ENCODE measurements around the gene ASB14. TPM values are rescaled to one million over a fixed set of nuclear protein-coding genes. Genes with fewer than 3 reads are reported as not detected.
A peak's percentile ranks its signal among the peaks of the same experiment; 100 is the strongest.
"Not testable (repeated sequence)": the region's sequence is repeated elsewhere in the genome, so short reads cannot be mapped to it uniquely, and the experiment has no call there.

Gene ASB14
- total RNA-seq = not detected in 2 replicates
- long read RNA-seq = 0 reads

GRCh38 chr3:57292159-57292896 is at the start of gene ASB14:
TSS of gene ASB14 (minus strand) at chr3:57292685. CDS start at chr3:57292033, 652 bp downstream.
- no peak within 1 kb of the TSS for H3K4me3 Mint-ChIP-seq (ENCODE audit: low read depth)
- no peak for TF ChIP-seq CTCF (IDR thresholded peaks at IDR 0.05; ENCODE audit: unreplicated experiment)
- H3K27me3 Mint-ChIP-seq = no peaks in the 10 kb centered on the region
- no peak for DNase-seq (ENCODE audit: low spot score, unreplicated experiment)
- no peaks in the 10 kb centered on the region for H3K9me3 Mint-ChIP-seq (ENCODE audit: low read depth)
- no peaks in the 10 kb centered on the region for H3K36me3 Mint-ChIP-seq (ENCODE audit: insufficient read depth)
- H3K4me1 Mint-ChIP-seq (ENCODE audit: low read depth) = no peaks in the 10 kb centered on the region
- no peak within 1 kb of the TSS for H3K27ac Mint-ChIP-seq

- not testable (repeated sequence) for H3K36me3 Mint-ChIP-seq (ENCODE audit: insufficient read depth)
- H3K9me3 Mint-ChIP-seq (ENCODE audit: low read depth) = peaks cover 13% of the 10 kb centered on the region
- H3K27ac Mint-ChIP-seq = peak overlapping the region; percentile 71
Observed at GRCh38 chr3:57339071-57339642, 46.7 kb upstream of the ASB14 start.

DNA sequence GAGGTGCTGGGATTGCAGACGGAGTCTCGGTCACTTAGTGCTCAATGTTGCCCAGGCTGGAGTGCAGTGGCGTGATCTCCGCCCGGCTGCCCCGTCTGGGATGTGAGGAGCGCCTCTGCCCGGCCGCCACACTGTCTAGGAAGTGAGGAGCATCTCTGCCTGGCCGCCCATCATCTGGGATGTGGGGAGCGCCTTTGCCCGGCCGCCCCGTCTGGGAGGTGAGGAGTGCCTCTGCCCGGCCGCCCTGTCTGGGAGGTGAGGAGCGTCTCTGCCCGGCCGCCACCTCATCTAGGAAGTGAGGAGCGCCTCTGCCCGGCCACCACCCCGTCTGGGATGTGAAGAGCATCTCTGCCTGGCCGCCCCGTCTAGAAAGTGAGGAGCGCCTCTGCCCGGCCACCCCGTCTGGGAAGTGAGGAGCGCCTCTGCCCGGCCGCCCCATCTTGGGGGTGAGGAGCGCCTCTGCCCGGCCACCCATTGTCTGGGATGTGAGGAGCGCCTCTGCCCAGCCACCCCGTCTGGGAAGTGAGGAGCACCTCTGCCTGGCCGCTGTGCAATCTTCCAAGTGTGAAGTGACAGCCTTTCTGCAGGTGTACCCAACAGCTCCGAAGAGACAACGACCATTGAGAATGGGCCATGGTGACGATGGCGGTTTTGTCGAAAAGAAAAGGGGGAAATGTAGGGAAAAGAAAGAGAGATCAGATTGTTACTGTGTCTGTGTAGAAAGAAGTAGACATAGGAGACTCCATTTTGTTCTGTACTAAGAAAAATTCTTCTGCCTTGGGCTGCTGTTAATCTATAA is 46.0 kb upstream of the ASB14 start:
- H3K36me3 Mint-ChIP-seq (ENCODE audit: insufficient read depth); H3K4me3 Mint-ChIP-seq (ENCODE audit: low read depth); DNase-seq (ENCODE audit: low spot score, unreplicated experiment); H3K27me3 Mint-ChIP-seq: not testable (repeated sequence)
- peaks cover 11% of the 10 kb centered on the region for H3K4me1 Mint-ChIP-seq (ENCODE audit: low read depth)
- H3K9me3 Mint-ChIP-seq (ENCODE audit: low read depth) = peaks cover 13% of the 10 kb centered on the region
- H3K27ac Mint-ChIP-seq = peak overlapping the region; percentile 52

More at GRCh38 chr3:57339071-57339642, 46.7 kb upstream of the ASB14 start:
- not testable (repeated sequence) for DNase-seq (ENCODE audit: low spot score, unreplicated experiment); H3K27me3 Mint-ChIP-seq; H3K4me3 Mint-ChIP-seq (ENCODE audit: low read depth)
- peaks cover 11% of the 10 kb centered on the region for H3K4me1 Mint-ChIP-seq (ENCODE audit: low read depth)

DNA sequence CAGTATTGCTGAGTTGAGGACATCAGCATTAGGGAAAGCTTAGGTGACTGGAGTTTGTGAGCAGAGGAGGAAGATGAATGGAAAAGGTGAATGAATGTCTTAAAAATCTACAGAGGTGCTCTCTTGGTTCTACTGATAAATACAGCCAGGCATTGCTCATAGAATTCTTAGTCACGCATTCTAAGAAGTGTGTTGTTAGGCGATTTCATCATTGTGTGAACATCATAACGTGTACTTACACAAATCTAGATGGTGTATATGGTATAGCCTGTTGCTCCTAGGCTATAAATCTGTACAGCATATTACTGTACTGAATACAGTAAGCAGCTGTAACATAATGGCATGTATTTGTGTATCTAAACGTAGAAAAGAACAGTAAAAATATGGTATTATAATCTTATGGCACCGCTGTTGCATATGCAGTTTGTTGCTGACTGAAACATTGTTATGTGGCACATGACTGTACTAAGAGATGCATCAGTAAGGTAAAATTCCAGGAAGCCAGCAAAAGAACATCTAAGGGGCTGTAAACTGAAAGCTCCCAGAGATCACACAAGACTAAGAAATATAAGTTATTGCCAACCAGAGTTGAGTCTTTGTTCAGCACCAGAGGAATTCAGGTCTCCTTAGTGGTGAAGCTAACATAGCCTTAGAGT is 42.9 kb upstream of the ASB14 start:
- no peaks in the 10 kb centered on the region for H3K27me3 Mint-ChIP-seq
- no peak for DNase-seq (ENCODE audit: low spot score, unreplicated experiment)
- H3K36me3 Mint-ChIP-seq (ENCODE audit: insufficient read depth) = peaks cover 4% of the 10 kb centered on the region
- H3K27ac Mint-ChIP-seq = no peak overlapping the region
- no peak for TF ChIP-seq CTCF (IDR thresholded peaks at IDR 0.05; ENCODE audit: unreplicated experiment)
- H3K4me1 Mint-ChIP-seq (ENCODE audit: low read depth) = peaks cover 17% of the 10 kb centered on the region
- H3K9me3 Mint-ChIP-seq (ENCODE audit: low read depth) = peaks cover 6% of the 10 kb centered on the region
- no peak overlapping the region for H3K4me3 Mint-ChIP-seq (ENCODE audit: low read depth)

GRCh38 chr3:57331078-57331610 is 38.7 kb upstream of the ASB14 start:
- Mint-ChIP-seq H3K4me1 (ENCODE audit: low read depth) (peaks cover 12% of the 10 kb centered on the region), H3K36me3 (ENCODE audit: insufficient read depth) (no peaks in the 10 kb centered on the region), H3K4me3 (ENCODE audit: low read depth) (no peak overlapping the region), H3K27me3 (no peaks in the 10 kb centered on the region), H3K9me3 (ENCODE audit: low read depth) (no peaks in the 10 kb centered on the region), H3K27ac (no peak overlapping the region)
- TF ChIP-seq CTCF (IDR thresholded peaks at IDR 0.05; ENCODE audit: unreplicated experiment) = peak; percentile 30
- DNase-seq (ENCODE audit: low spot score, unreplicated experiment) = no peak

GRCh38 chr3:57326498-57326897 is 34.0 kb upstream of the ASB14 start:
- not testable (repeated sequence) for H3K27ac Mint-ChIP-seq; H3K36me3 Mint-ChIP-seq (ENCODE audit: insufficient read depth); H3K4me1 Mint-ChIP-seq (ENCODE audit: low read depth); H3K4me3 Mint-ChIP-seq (ENCODE audit: low read depth); H3K27me3 Mint-ChIP-seq; H3K9me3 Mint-ChIP-seq (ENCODE audit: low read depth); DNase-seq (ENCODE audit: low spot score, unreplicated experiment)

Measured in progenitor cell of endocrine pancreas (in vitro differentiated cells).